ENCODE results near the gene TMEM132D.
"Not testable (repeated sequence)": the region's sequence is repeated elsewhere in the genome, so short reads cannot be mapped to it uniquely, and the experiment has no call there.

Gene TMEM132D

GRCh38 chr12:129082441-129082840, 821.4 kb downstream of the TMEM132D start:
- no peak for DNase-seq

- DNase-seq: no peak
Measured at GRCh38 chr12:129081755-129082250, 822.0 kb downstream of the TMEM132D start.

GRCh38 chr12:129080821-129081220, 823.0 kb downstream of the TMEM132D start:
- no peak for DNase-seq

GRCh38 chr12:129080391-129080790, 823.4 kb downstream of the TMEM132D start:
- no peak for DNase-seq

- DNase-seq: no peak
Measured at GRCh38 chr12:129079719-129080118, 824.1 kb downstream of the TMEM132D start.

GRCh38 chr12:129076441-129077320, 827.1 kb downstream of the TMEM132D start:
- DNase-seq: no peak

- no peak for DNase-seq
Measured at GRCh38 chr12:129075460-129076208, 828.2 kb downstream of the TMEM132D start.

- DNase-seq: no peak
Measured at GRCh38 chr12:129074379-129074778, 829.4 kb downstream of the TMEM132D start.

- DNase-seq: no peak
Measured at GRCh38 chr12:129073157-129073915, 830.5 kb downstream of the TMEM132D start.

- no peak for DNase-seq
Measured at GRCh38 chr12:129071362-129071761, 832.5 kb downstream of the TMEM132D start.

GRCh38 chr12:129069886-129070285, 833.9 kb downstream of the TMEM132D start:
- no peak for DNase-seq

- DNase-seq: no peak
Measured at GRCh38 chr12:129068684-129069083, 835.1 kb downstream of the TMEM132D start.

GRCh38 chr12:129067491-129067890, 836.3 kb downstream of the TMEM132D start:
- DNase-seq: no peak

- DNase-seq: no peak
Measured at GRCh38 chr12:129064209-129064855, 839.5 kb downstream of the TMEM132D start.

GRCh38 chr12:129063600-129063999, 840.2 kb downstream of the TMEM132D start:
- DNase-seq: no peak

- DNase-seq: no peak
Measured at GRCh38 chr12:129053232-129053631, 850.6 kb downstream of the TMEM132D start.

- DNase-seq: no peak
Measured at GRCh38 chr12:129052373-129052772, 851.5 kb downstream of the TMEM132D start.

- no peak for DNase-seq
Measured at GRCh38 chr12:129049917-129050316, 853.9 kb downstream of the TMEM132D start.

GRCh38 chr12:129043334-129043733, 860.5 kb downstream of the TMEM132D start:
- DNase-seq: not testable (repeated sequence)

GRCh38 chr12:129036135-129036534, 867.7 kb downstream of the TMEM132D start:
- no peak for DNase-seq

GRCh38 chr12:129034558-129035289, 869.1 kb downstream of the TMEM132D start:
- DNase-seq: no peak

- no peak for DNase-seq
Measured at GRCh38 chr12:129028844-129029243, 875.0 kb downstream of the TMEM132D start.

All from NCI-H446 treated with DMSO at 0.1 percent for 48 hours (cell line).